WTC11 (cell line): ENCODE data around the gene HINT2. TPM values are rescaled to one million over a fixed set of nuclear protein-coding genes. Genes with fewer than 3 reads are reported as not detected.

Source experiments
- ATAC-seq: fragments of 200-7000 bp; cut with Tn5 transposase; 2 replicates; pipeline ENCODE4 v1.10.0; 2021; ENCODE audit warnings: mild to moderate bottlenecking, moderate library complexity
- CTCF ChIA-PET: fragments of 300-600 bp; sonication (Branson Sonifier 250); formaldehyde crosslinking; loops from one replicate; lab custom pipeline; 2021; ENCODE audit warnings: antibody characterized with exemption; lab: Charles Lee
- POLR2A ChIA-PET: fragments of 350-600 bp; sonication (Branson Sonifier 250); formaldehyde crosslinking; loops from one replicate; lab custom pipeline; 2021; ENCODE audit warnings: antibody characterized with exemption; lab: Charles Lee
- DNase-seq: peaks from one replicate; pipeline ENCODE4 v3.0.0; 2021; ENCODE audit warnings: low spot score
- H3K27ac Mint-ChIP-seq: 2 replicates; pipeline ENCODE4 v1.8.0; 2021; ENCODE audit warnings: mixed read lengths
- H3K27me3 Mint-ChIP-seq: 2 replicates; pipeline ENCODE4 v1.8.0; 2021; ENCODE audit warnings: low read depth, mild to moderate bottlenecking, moderate library complexity, mixed read lengths
- H3K36me3 Mint-ChIP-seq: 2 replicates; pipeline ENCODE4 v1.8.0; 2021; ENCODE audit warnings: mixed read lengths
- H3K4me1 Mint-ChIP-seq: 2 replicates; pipeline ENCODE4 v1.8.0; 2022; ENCODE audit warnings: mixed read lengths
- H3K4me3 Mint-ChIP-seq: 2 replicates; pipeline ENCODE4 v1.8.0; 2021; ENCODE audit warnings: mild to moderate bottlenecking, moderate library complexity, mixed read lengths
- H3K9me3 Mint-ChIP-seq: 2 replicates; pipeline ENCODE4 v1.8.0; 2021; ENCODE audit warnings: mixed read lengths
- ARID4B ChIP-seq: sonication (generic); formaldehyde crosslinking; IDR thresholded peaks from 2 replicates; pipeline ENCODE4 v1.8.0; 2023; ENCODE audit warnings: missing genetic modification reagents, mild to moderate bottlenecking, borderline replicate concordance
- ESRRA ChIP-seq: sonication (generic); formaldehyde crosslinking; IDR thresholded peaks from 2 replicates; pipeline ENCODE4 v1.8.1; 2022; ENCODE audit warnings: mild to moderate bottlenecking, missing genetic modification reagents, borderline replicate concordance
- FOXK1 ChIP-seq: sonication (generic); formaldehyde crosslinking; IDR thresholded peaks from 2 replicates; pipeline ENCODE4 v1.8.0; 2022; ENCODE audit warnings: mild to moderate bottlenecking, moderate library complexity, missing genetic modification reagents
- GTF2I ChIP-seq: fragments of 250-450 bp; sonication (Bioruptor Pico); conservative IDR thresholded peaks from 2 replicates; pipeline ENCODE4 v1.4.0; 2021; ENCODE audit warnings: mild to moderate bottlenecking
- IRF1 ChIP-seq: sonication (generic); formaldehyde crosslinking; IDR thresholded peaks from 2 replicates; pipeline ENCODE4 v1.8.0; 2023; ENCODE audit warnings: missing genetic modification reagents
- KAT7 ChIP-seq: sonication (generic); formaldehyde crosslinking; IDR thresholded peaks from 2 replicates; pipeline ENCODE4 v1.8.1; 2023; ENCODE audit warnings: missing genetic modification reagents, mild to moderate bottlenecking, borderline replicate concordance
- NR3C1 ChIP-seq: sonication (generic); formaldehyde crosslinking; conservative IDR thresholded peaks from 2 replicates; pipeline ENCODE4 v1.8.1; 2023; ENCODE audit warnings: low read depth, mild to moderate bottlenecking, missing genetic modification reagents
- RORB ChIP-seq: fragments of 250-450 bp; sonication (Bioruptor Pico); IDR thresholded peaks from 2 replicates; pipeline ENCODE4 v1.9.0; 2021; ENCODE audit warnings: mild to moderate bottlenecking
- SP1 ChIP-seq: sonication (generic); formaldehyde crosslinking; conservative IDR thresholded peaks from 2 replicates; pipeline ENCODE4 v1.8.1; 2022; ENCODE audit warnings: missing genetic modification reagents
- TEAD1 ChIP-seq: sonication (generic); formaldehyde crosslinking; IDR thresholded peaks from 2 replicates; pipeline ENCODE4 v1.8.0; 2022; ENCODE audit warnings: mild to moderate bottlenecking, missing genetic modification reagents
- ZNF121 ChIP-seq: sonication (generic); formaldehyde crosslinking; IDR thresholded peaks from 2 replicates; pipeline ENCODE4 v1.8.0; 2023; ENCODE audit warnings: missing genetic modification reagents
- total RNA-seq: library from RNA; stranded (reverse); gene quantifications from 3 replicates; pipeline ENCODE4 v1.2.3, GENCODE V29; 2021
- TF ChIP-seq, protein P1 (sequence below): sonication (generic); formaldehyde crosslinking; IDR thresholded peaks from 2 replicates; pipeline ENCODE4 v1.8.0; 2022; ENCODE audit warnings: mild to moderate bottlenecking, missing genetic modification reagents
- TF ChIP-seq, protein P2 (sequence below): sonication (generic); formaldehyde crosslinking; IDR thresholded peaks from 2 replicates; pipeline ENCODE4 v1.8.0; 2022; ENCODE audit warnings: mild to moderate bottlenecking, missing genetic modification reagents
- TF ChIP-seq, protein P3 (sequence below): fragments of 200-600 bp; IDR thresholded peaks from 2 replicates; pipeline ENCODE4 v1.8.0; 2022; ENCODE audit warnings: antibody characterized with exemption
- TF ChIP-seq, protein P4 (sequence below): sonication (generic); formaldehyde crosslinking; conservative IDR thresholded peaks from 2 replicates; pipeline ENCODE4 v1.8.1; 2022; ENCODE audit warnings: mild to moderate bottlenecking, missing genetic modification reagents
- TF ChIP-seq, protein P5 (sequence below): sonication (generic); formaldehyde crosslinking; IDR thresholded peaks from 2 replicates; pipeline ENCODE4 v1.8.0; 2022; ENCODE audit warnings: missing genetic modification reagents

Gene HINT2
- total RNA-seq, 1 experiment from 2014 or later, result 33.6 TPM

GRCh38 chr9:35812025-35812602 lies 2.7 kb downstream of the HINT2 start, which contains the start of gene SPAG8 (continued):
- TF ChIP-seq ARID4B (CRISPR knock-in tag) (0 out of 2 replicates have a peak, but pooled peaks have one; percentile 50), TEAD1 (CRISPR knock-in tag) (0 out of 2 replicates have a peak, but pooled peaks have one; percentile 35)
- TF ChIP-seq, protein P1, sequence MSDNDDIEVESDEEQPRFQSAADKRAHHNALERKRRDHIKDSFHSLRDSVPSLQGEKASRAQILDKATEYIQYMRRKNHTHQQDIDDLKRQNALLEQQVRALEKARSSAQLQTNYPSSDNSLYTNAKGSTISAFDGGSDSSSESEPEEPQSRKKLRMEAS (CRISPR knock-in tag), result peak; percentile 46; the same call in 1 of the 2 replicates
- TF ChIP-seq, all 79 proteins: peak for 11

DNA sequence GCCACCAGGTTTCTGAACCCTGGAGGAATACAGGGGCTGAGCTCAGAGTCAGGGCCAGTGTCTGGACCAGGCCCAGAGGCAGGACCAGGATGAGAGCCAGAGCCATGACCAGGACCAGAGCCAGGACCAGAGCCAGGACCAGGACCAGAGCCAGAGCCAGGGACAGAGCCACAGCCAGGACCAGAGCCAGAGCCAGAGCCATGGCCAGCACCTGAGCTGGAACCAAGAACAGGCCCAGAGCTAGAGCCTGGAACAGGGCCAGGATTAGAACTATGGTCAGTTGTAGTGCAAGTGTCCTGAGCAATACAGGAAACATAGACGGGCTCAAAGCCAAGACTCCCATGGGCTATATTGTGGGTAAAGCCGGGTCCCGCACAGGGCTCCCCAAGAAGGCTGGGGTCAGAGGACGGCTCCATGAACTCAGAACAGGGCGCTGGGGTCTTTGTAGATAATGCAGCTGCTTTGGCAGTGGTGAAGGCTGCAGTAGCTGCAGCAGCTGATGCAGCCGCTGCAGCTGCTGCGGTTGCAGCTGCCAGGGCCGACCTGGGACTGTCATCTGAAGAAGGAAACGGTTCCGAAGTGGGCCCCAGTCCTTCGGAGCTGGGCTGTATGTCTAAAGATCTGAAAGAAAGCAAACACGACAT lies 3.3 kb downstream of the HINT2 start:
- Mint-ChIP-seq H3K4me1 (peaks cover 27% of the 10 kb centered on the region), H3K9me3 (peaks cover 3% of the 10 kb centered on the region), H3K27ac (no peak overlapping the region), H3K27me3 (no peaks in the 10 kb centered on the region), H3K36me3 (peaks cover 2% of the 10 kb centered on the region; the same call in 1 of the 2 replicates), H3K4me3 (peak overlapping the region; percentile 74)
- ChIA-PET POLR2A (interaction anchor here (0.7 to 1.3 kb wide), 3 partner anchors 12 to 19 kb away, joined by 3 to 4 read pairs (median 3); partner anchors contain the start of genes FAM221B and TMEM8B), CTCF (interaction anchor here (0.7 to 6.1 kb wide), 8 partner anchors 15 to 212 kb away, joined by 3 to 143 read pairs (median 6); partner anchors contain the start of gene NPR2)
- no peak for TF ChIP-seq RORB (CRISPR knock-in tag)
- ATAC-seq (no peak), DNase-seq (no peak)

- H3K4me1 Mint-ChIP-seq, result peaks cover 24% of the 10 kb centered on the region
- H3K27ac Mint-ChIP-seq, result no peak overlapping the region
- no peak for ATAC-seq
- DNase-seq, result no peak
- H3K27me3 Mint-ChIP-seq, result no peaks in the 10 kb centered on the region
- TF ChIP-seq, protein P2, sequence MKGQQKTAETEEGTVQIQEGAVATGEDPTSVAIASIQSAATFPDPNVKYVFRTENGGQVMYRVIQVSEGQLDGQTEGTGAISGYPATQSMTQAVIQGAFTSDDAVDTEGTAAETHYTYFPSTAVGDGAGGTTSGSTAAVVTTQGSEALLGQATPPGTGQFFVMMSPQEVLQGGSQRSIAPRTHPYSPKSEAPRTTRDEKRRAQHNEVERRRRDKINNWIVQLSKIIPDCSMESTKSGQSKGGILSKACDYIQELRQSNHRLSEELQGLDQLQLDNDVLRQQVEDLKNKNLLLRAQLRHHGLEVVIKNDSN (CRISPR knock-in tag), result no peak
- TF ChIP-seq, protein P3, sequence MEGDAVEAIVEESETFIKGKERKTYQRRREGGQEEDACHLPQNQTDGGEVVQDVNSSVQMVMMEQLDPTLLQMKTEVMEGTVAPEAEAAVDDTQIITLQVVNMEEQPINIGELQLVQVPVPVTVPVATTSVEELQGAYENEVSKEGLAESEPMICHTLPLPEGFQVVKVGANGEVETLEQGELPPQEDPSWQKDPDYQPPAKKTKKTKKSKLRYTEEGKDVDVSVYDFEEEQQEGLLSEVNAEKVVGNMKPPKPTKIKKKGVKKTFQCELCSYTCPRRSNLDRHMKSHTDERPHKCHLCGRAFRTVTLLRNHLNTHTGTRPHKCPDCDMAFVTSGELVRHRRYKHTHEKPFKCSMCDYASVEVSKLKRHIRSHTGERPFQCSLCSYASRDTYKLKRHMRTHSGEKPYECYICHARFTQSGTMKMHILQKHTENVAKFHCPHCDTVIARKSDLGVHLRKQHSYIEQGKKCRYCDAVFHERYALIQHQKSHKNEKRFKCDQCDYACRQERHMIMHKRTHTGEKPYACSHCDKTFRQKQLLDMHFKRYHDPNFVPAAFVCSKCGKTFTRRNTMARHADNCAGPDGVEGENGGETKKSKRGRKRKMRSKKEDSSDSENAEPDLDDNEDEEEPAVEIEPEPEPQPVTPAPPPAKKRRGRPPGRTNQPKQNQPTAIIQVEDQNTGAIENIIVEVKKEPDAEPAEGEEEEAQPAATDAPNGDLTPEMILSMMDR, result no peak
- TF ChIP-seq IRF1 (CRISPR knock-in tag), result no peak
- TF ChIP-seq NR3C1 (CRISPR knock-in tag), result no peak
- H3K36me3 Mint-ChIP-seq, result no peaks in the 10 kb centered on the region
- CTCF ChIA-PET, result interaction anchor here (6.1 kb wide), 1 partner anchor 19 kb away, joined by 143 read pairs; the partner anchor contains the start of gene NPR2
- no peak overlapping the region for H3K4me3 Mint-ChIP-seq
- no peaks in the 10 kb centered on the region for H3K9me3 Mint-ChIP-seq
- POLR2A ChIA-PET, result no interaction called here
Observed at GRCh38 chr9:35810122-35810521, 4.7 kb downstream of the HINT2 start.

GRCh38 chr9:35808433-35808832 lies 6.4 kb downstream of the HINT2 start:
- ATAC-seq (no peak), DNase-seq (no peak)
- H3K27ac Mint-ChIP-seq, result no peak overlapping the region
- no peaks in the 10 kb centered on the region for H3K9me3 Mint-ChIP-seq
- H3K27me3 Mint-ChIP-seq, result no peaks in the 10 kb centered on the region
- ChIA-PET POLR2A (no interaction called here), CTCF (interaction anchor here (0.5 kb wide), 1 partner anchor 200 kb away, joined by 3 read pairs; no protein-coding TSS in a partner anchor)
- H3K4me3 Mint-ChIP-seq, result no peak overlapping the region
- 0 out of 2 replicates have a peak, but pooled peaks cover under 1% of the 10 kb centered on the region for H3K36me3 Mint-ChIP-seq
- peaks cover 15% of the 10 kb centered on the region for H3K4me1 Mint-ChIP-seq
- TF ChIP-seq KAT7 (CRISPR knock-in tag) (no peak), ZNF121 (no peak), GTF2I (no peak), SP1 (CRISPR knock-in tag) (no peak), FOXK1 (CRISPR knock-in tag) (no peak), ESRRA (CRISPR knock-in tag) (no peak)
- TF ChIP-seq, protein P4, sequence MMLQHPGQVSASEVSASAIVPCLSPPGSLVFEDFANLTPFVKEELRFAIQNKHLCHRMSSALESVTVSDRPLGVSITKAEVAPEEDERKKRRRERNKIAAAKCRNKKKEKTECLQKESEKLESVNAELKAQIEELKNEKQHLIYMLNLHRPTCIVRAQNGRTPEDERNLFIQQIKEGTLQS (CRISPR knock-in tag), result no peak
- TF ChIP-seq, protein P5, sequence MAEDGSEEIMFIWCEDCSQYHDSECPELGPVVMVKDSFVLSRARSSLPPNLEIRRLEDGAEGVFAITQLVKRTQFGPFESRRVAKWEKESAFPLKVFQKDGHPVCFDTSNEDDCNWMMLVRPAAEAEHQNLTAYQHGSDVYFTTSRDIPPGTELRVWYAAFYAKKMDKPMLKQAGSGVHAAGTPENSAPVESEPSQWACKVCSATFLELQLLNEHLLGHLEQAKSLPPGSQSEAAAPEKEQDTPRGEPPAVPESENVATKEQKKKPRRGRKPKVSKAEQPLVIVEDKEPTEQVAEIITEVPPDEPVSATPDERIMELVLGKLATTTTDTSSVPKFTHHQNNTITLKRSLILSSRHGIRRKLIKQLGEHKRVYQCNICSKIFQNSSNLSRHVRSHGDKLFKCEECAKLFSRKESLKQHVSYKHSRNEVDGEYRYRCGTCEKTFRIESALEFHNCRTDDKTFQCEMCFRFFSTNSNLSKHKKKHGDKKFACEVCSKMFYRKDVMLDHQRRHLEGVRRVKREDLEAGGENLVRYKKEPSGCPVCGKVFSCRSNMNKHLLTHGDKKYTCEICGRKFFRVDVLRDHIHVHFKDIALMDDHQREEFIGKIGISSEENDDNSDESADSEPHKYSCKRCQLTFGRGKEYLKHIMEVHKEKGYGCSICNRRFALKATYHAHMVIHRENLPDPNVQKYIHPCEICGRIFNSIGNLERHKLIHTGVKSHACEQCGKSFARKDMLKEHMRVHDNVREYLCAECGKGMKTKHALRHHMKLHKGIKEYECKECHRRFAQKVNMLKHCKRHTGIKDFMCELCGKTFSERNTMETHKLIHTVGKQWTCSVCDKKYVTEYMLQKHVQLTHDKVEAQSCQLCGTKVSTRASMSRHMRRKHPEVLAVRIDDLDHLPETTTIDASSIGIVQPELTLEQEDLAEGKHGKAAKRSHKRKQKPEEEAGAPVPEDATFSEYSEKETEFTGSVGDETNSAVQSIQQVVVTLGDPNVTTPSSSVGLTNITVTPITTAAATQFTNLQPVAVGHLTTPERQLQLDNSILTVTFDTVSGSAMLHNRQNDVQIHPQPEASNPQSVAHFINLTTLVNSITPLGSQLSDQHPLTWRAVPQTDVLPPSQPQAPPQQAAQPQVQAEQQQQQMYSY (CRISPR knock-in tag), result no peak
